ENCODE data around the gene HMMR.

Gene HMMR

GRCh38 chr5:163478982-163479271 lies 18.5 kb downstream of the HMMR start:
- no peaks in the 10 kb centered on the region for H3K36me3 ChIP-seq (ENCODE audit: control insufficient read depth, insufficient read depth, low read length)
- H3K4me3 ChIP-seq (ENCODE audit: insufficient read depth, low read depth, low read length, poor library complexity, severe bottlenecking), result no peak overlapping the region
- DNase-seq, result no peak
- no peak overlapping the region for H3K27ac ChIP-seq (ENCODE audit: insufficient read depth, low read length, poor library complexity, severe bottlenecking)
- no peaks in the 10 kb centered on the region for H3K9me3 ChIP-seq (ENCODE audit: control insufficient read depth, low read length)
- no peaks in the 10 kb centered on the region for H3K4me1 ChIP-seq (ENCODE audit: control insufficient read depth, insufficient read depth, low read length, poor library complexity, severe bottlenecking)
- H3K27me3 ChIP-seq (replicated peaks; ENCODE audit: control insufficient read depth, insufficient read depth, low read length, poor library complexity, severe bottlenecking), result no peaks in the 10 kb centered on the region

- Histone ChIP-seq H3K4me3 (ENCODE audit: insufficient read depth, low read depth, low read length, poor library complexity, severe bottlenecking) (no peak overlapping the region), H3K9me3 (ENCODE audit: control insufficient read depth, low read length) (no peaks in the 10 kb centered on the region), H3K4me1 (ENCODE audit: control insufficient read depth, insufficient read depth, low read length, poor library complexity, severe bottlenecking) (no peaks in the 10 kb centered on the region), H3K36me3 (ENCODE audit: control insufficient read depth, insufficient read depth, low read length) (no peaks in the 10 kb centered on the region), H3K27ac (ENCODE audit: insufficient read depth, low read length, poor library complexity, severe bottlenecking) (no peak overlapping the region), H3K27me3 (replicated peaks; ENCODE audit: control insufficient read depth, insufficient read depth, low read length, poor library complexity, severe bottlenecking) (no peaks in the 10 kb centered on the region)
- DNase-seq, result no peak
Observed at GRCh38 chr5:163489055-163489744, 28.8 kb downstream of the HMMR start.

- Histone ChIP-seq H3K4me1 (ENCODE audit: control insufficient read depth, insufficient read depth, low read length, poor library complexity, severe bottlenecking) (no peaks in the 10 kb centered on the region), H3K4me3 (ENCODE audit: insufficient read depth, low read depth, low read length, poor library complexity, severe bottlenecking) (no peak overlapping the region), H3K36me3 (ENCODE audit: control insufficient read depth, insufficient read depth, low read length) (no peaks in the 10 kb centered on the region), H3K27me3 (replicated peaks; ENCODE audit: control insufficient read depth, insufficient read depth, low read length, poor library complexity, severe bottlenecking) (no peaks in the 10 kb centered on the region), H3K27ac (ENCODE audit: insufficient read depth, low read length, poor library complexity, severe bottlenecking) (no peak overlapping the region), H3K9me3 (ENCODE audit: control insufficient read depth, low read length) (no peaks in the 10 kb centered on the region)
- no peak for DNase-seq
Observed at GRCh38 chr5:163489745-163490075, 29.3 kb downstream of the HMMR start.

- Histone ChIP-seq H3K36me3 (ENCODE audit: control insufficient read depth, insufficient read depth, low read length) (no peaks in the 10 kb centered on the region), H3K4me1 (ENCODE audit: control insufficient read depth, insufficient read depth, low read length, poor library complexity, severe bottlenecking) (no peaks in the 10 kb centered on the region), H3K27me3 (replicated peaks; ENCODE audit: control insufficient read depth, insufficient read depth, low read length, poor library complexity, severe bottlenecking) (no peaks in the 10 kb centered on the region), H3K4me3 (ENCODE audit: insufficient read depth, low read depth, low read length, poor library complexity, severe bottlenecking) (no peak overlapping the region), H3K27ac (ENCODE audit: insufficient read depth, low read length, poor library complexity, severe bottlenecking) (no peak overlapping the region), H3K9me3 (ENCODE audit: control insufficient read depth, low read length) (no peaks in the 10 kb centered on the region)
- no peak for DNase-seq
Observed at GRCh38 chr5:163496286-163496685, 35.9 kb downstream of the HMMR start.

DNA sequence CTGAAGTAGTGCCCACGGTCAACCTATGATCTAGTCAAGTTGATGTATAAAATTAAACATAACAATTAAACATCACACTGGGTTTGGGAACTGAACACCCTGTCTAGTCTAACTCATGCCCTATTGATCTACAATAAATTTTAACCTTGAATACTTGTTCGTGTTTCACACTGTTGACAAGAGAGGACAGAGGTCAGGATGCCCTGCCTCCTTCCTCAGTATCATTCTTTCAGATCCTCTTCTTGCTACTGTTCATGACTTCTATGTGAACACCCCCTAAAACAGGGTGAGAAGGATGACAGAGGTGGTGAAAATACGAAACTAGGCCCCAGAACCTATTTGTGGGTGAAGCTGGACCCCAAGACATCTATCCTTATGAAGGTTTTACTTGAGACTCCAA lies 36.9 kb downstream of the HMMR start:
- H3K9me3 ChIP-seq (ENCODE audit: control insufficient read depth, low read length), result no peaks in the 10 kb centered on the region
- no peak for DNase-seq
- no peak overlapping the region for H3K27ac ChIP-seq (ENCODE audit: insufficient read depth, low read length, poor library complexity, severe bottlenecking)
- H3K4me3 ChIP-seq (ENCODE audit: insufficient read depth, low read depth, low read length, poor library complexity, severe bottlenecking), result no peak overlapping the region
- no peaks in the 10 kb centered on the region for H3K4me1 ChIP-seq (ENCODE audit: control insufficient read depth, insufficient read depth, low read length, poor library complexity, severe bottlenecking)
- H3K27me3 ChIP-seq (replicated peaks; ENCODE audit: control insufficient read depth, insufficient read depth, low read length, poor library complexity, severe bottlenecking), result no peaks in the 10 kb centered on the region
- H3K36me3 ChIP-seq (ENCODE audit: control insufficient read depth, insufficient read depth, low read length), result no peaks in the 10 kb centered on the region

DNA sequence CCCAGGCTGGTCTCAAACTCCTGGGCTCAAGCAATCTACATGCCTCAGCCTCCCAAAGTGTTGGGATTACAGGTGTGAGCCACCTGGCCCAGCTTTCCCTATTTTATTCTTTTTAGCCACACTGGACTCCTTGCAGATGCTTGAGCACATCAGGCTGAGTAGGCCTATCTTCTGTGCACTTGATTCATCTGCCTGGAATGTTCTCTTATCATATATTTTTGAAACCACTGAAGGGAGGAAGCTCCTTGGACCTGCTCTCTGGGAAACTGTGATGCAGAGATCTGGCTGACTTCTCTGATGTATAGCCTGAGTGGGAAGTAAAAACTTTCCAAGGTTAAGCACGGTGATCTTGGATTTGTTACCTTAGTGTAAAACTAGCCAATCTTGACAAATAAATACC lies 38.5 kb downstream of the HMMR start:
- no peak overlapping the region for H3K27ac ChIP-seq (ENCODE audit: insufficient read depth, low read length, poor library complexity, severe bottlenecking)
- H3K4me3 ChIP-seq (ENCODE audit: insufficient read depth, low read depth, low read length, poor library complexity, severe bottlenecking), result no peak overlapping the region
- no peaks in the 10 kb centered on the region for H3K36me3 ChIP-seq (ENCODE audit: control insufficient read depth, insufficient read depth, low read length)
- H3K4me1 ChIP-seq (ENCODE audit: control insufficient read depth, insufficient read depth, low read length, poor library complexity, severe bottlenecking), result peaks cover 4% of the 10 kb centered on the region
- DNase-seq, result no peak
- H3K27me3 ChIP-seq (replicated peaks; ENCODE audit: control insufficient read depth, insufficient read depth, low read length, poor library complexity, severe bottlenecking), result no peaks in the 10 kb centered on the region
- no peaks in the 10 kb centered on the region for H3K9me3 ChIP-seq (ENCODE audit: control insufficient read depth, low read length)

DNA sequence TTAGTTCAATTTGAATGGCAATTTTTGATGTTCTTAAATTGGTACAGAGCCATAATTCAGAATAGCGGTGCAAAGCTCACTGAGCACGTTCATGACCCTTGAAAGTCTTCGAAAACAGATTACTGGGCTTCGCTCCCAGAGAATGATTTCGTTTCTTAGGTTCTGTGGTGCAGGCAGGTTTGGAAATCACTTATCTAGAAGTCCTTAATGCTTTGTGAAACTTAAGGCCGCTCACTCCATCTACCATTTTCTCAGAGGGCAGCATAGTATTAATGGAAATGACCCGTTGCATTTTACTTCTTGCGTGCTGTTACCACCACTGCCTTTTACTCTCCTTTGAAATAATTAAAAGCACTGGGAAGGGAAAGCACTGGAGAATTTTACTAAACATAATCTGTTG lies 42.1 kb downstream of the HMMR start:
- Histone ChIP-seq H3K4me1 (ENCODE audit: control insufficient read depth, insufficient read depth, low read length, poor library complexity, severe bottlenecking) (peaks cover 8% of the 10 kb centered on the region), H3K27ac (ENCODE audit: insufficient read depth, low read length, poor library complexity, severe bottlenecking) (peak overlapping the region; percentile 98), H3K36me3 (ENCODE audit: control insufficient read depth, insufficient read depth, low read length) (no peaks in the 10 kb centered on the region)

DNA sequence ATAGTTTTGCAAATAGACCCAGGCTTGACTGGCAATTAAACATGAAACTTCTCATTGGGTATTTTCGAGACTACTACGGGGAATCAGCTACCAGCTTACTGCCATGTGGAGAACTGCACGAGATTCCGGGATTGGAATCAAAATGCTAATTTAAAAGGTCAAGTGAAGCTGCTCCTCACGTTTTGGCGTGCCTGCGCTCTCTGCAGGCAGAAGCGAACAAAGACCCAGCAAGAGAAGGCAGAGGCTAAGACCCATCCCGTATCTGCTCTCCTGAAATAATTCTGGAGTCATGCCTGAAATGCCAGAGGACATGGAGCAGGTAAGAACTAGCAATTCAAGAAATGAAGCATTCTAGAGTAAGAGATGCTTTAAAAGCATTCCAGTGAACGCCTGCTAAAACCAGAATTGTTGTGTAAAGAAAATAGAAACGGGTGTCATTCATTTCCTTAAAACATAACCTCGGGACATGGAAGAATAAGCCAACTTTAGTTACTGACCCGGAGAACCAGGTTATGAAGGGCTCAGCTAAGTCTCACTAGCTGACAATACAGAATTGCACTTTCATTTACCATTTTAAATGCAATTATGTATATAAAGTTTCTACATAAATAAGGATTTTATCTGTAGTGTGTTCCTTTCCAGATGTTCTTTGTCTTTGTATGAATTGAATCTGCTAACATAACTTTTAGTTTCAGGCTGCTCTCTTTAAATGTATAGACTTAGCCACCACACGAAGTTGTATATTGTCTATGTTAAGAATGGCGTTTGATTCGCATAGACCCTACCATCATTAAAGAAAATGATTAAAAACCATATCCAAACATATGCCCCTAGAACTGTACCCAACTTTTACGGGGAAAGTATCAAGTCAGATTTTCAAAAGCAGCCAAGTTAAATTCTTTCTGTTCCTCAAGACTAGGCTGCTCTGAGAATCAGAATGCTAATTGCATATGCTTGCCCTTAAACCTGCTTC lies 43.0 kb downstream of the HMMR start:
- Histone ChIP-seq H3K36me3 (ENCODE audit: control insufficient read depth, insufficient read depth, low read length) (no peaks in the 10 kb centered on the region), H3K4me3 (ENCODE audit: insufficient read depth, low read depth, low read length, poor library complexity, severe bottlenecking) (peak overlapping the region; percentile 83), H3K27me3 (replicated peaks; ENCODE audit: control insufficient read depth, insufficient read depth, low read length, poor library complexity, severe bottlenecking) (no peaks in the 10 kb centered on the region), H3K9me3 (ENCODE audit: control insufficient read depth, low read length) (no peaks in the 10 kb centered on the region), H3K4me1 (ENCODE audit: control insufficient read depth, insufficient read depth, low read length, poor library complexity, severe bottlenecking) (peaks cover 17% of the 10 kb centered on the region), H3K27ac (ENCODE audit: insufficient read depth, low read length, poor library complexity, severe bottlenecking) (peak overlapping the region; percentile 98)
- no peak for DNase-seq

More for the DNA sequence above, 42.1 kb downstream of the HMMR start:
- DNase-seq, result no peak
- H3K9me3 ChIP-seq (ENCODE audit: control insufficient read depth, low read length), result no peaks in the 10 kb centered on the region
- peak overlapping the region; percentile 83 for H3K4me3 ChIP-seq (ENCODE audit: insufficient read depth, low read depth, low read length, poor library complexity, severe bottlenecking)
- H3K27me3 ChIP-seq (replicated peaks; ENCODE audit: control insufficient read depth, insufficient read depth, low read length, poor library complexity, severe bottlenecking), result no peaks in the 10 kb centered on the region

GRCh38 chr5:163504079-163504931 lies 43.9 kb downstream of the HMMR start:
- Histone ChIP-seq H3K36me3 (ENCODE audit: control insufficient read depth, insufficient read depth, low read length) (no peaks in the 10 kb centered on the region), H3K4me1 (ENCODE audit: control insufficient read depth, insufficient read depth, low read length, poor library complexity, severe bottlenecking) (peaks cover 21% of the 10 kb centered on the region), H3K9me3 (ENCODE audit: control insufficient read depth, low read length) (no peaks in the 10 kb centered on the region), H3K4me3 (ENCODE audit: insufficient read depth, low read depth, low read length, poor library complexity, severe bottlenecking) (peak overlapping the region; percentile 83), H3K27ac (ENCODE audit: insufficient read depth, low read length, poor library complexity, severe bottlenecking) (peak overlapping the region; percentile 98), H3K27me3 (replicated peaks; ENCODE audit: control insufficient read depth, insufficient read depth, low read length, poor library complexity, severe bottlenecking) (no peaks in the 10 kb centered on the region)
- DNase-seq, result peak in 1 of 3 donors; percentile 11

GRCh38 chr5:163505049-163505367 lies 44.6 kb downstream of the HMMR start:
- no peaks in the 10 kb centered on the region for H3K36me3 ChIP-seq (ENCODE audit: control insufficient read depth, insufficient read depth, low read length)
- H3K4me3 ChIP-seq (ENCODE audit: insufficient read depth, low read depth, low read length, poor library complexity, severe bottlenecking), result peak overlapping the region; percentile 83
- H3K9me3 ChIP-seq (ENCODE audit: control insufficient read depth, low read length), result no peaks in the 10 kb centered on the region
- no peak for DNase-seq
- peak overlapping the region; percentile 98 for H3K27ac ChIP-seq (ENCODE audit: insufficient read depth, low read length, poor library complexity, severe bottlenecking)
- H3K4me1 ChIP-seq (ENCODE audit: control insufficient read depth, insufficient read depth, low read length, poor library complexity, severe bottlenecking), result peaks cover 21% of the 10 kb centered on the region
- H3K27me3 ChIP-seq (replicated peaks; ENCODE audit: control insufficient read depth, insufficient read depth, low read length, poor library complexity, severe bottlenecking), result no peaks in the 10 kb centered on the region

Measured in effector memory CD4-positive, alpha-beta T cell (primary cell).